Osteoblast (primary cell): Measurements from ENCODE around the gene AFDN. TPM values are rescaled to one million over a fixed set of nuclear protein-coding genes. Genes with fewer than 3 reads are reported as not detected.

ENCODE experiments used
- DNase-seq: peaks from one replicate; pipeline ENCODE4 v3.0.0; 2011; ENCODE audit warnings: low spot score, mixed read lengths; ENCODE audit not compliant: insufficient read length; ENCODE audit errors: missing footprints
- H2AFZ ChIP-seq: 2 replicates; pipeline ENCODE4 v1.6.0; 2011; ENCODE audit warnings: mild to moderate bottlenecking, low read length
- H3K27ac ChIP-seq: 2 replicates; pipeline ENCODE4 v1.5.1; 2011; ENCODE audit warnings: mild to moderate bottlenecking, low read depth, low read length, moderate library complexity
- H3K27me3 ChIP-seq: 2 replicates; pipeline ENCODE4 v1.6.0; 2012; ENCODE audit warnings: mild to moderate bottlenecking, control low read depth, inconsistent platforms, low read length, moderate library complexity; ENCODE audit not compliant: insufficient read depth
- H3K36me3 ChIP-seq: 2 replicates; pipeline ENCODE4 v1.5.1; 2011; ENCODE audit warnings: mild to moderate bottlenecking, low read length, control low read depth, moderate library complexity; ENCODE audit not compliant: insufficient read depth
- H3K4me1 ChIP-seq: 2 replicates; pipeline ENCODE4 v1.5.1; 2011; ENCODE audit warnings: mild to moderate bottlenecking, low read length, control low read depth, moderate library complexity; ENCODE audit not compliant: insufficient read depth
- H3K4me2 ChIP-seq: 2 replicates; pipeline ENCODE4 v1.6.0; 2011; ENCODE audit warnings: mild to moderate bottlenecking, low read length; ENCODE audit not compliant: insufficient read depth
- H3K4me3 ChIP-seq: fragments of 200-600 bp; sonication (generic); 3 replicates; pipeline ENCODE4 v1.5.1; 2012; ENCODE audit warnings: mild to moderate bottlenecking, low read length, inconsistent platforms; ENCODE audit not compliant: insufficient read depth
- H3K79me2 ChIP-seq: 2 replicates; pipeline ENCODE4 v1.6.0; 2012; ENCODE audit warnings: mild to moderate bottlenecking, low read length, control low read depth, inconsistent platforms; ENCODE audit not compliant: insufficient read depth
- H3K9me3 ChIP-seq: 2 replicates; pipeline ENCODE4 v1.5.1; 2011; ENCODE audit warnings: low read depth, low read length, control low read depth
- H4K20me1 ChIP-seq: 2 replicates; pipeline ENCODE4 v1.6.0; 2012; ENCODE audit warnings: mild to moderate bottlenecking, low read length, control low read depth; ENCODE audit not compliant: insufficient read depth
- total RNA-seq: library from RNA; depleted of rRNA; stranded (reverse); fragments of >200 nt; gene quantifications from 2 replicates; pipeline ENCODE4 v1.2.3, GENCODE V29; 2012
- TF ChIP-seq, protein P1 (sequence below): IDR thresholded peaks from 2 replicates; pipeline ENCODE4 v1.5.1; 2011; ENCODE audit warnings: mild to moderate bottlenecking, low read depth, low read length, moderate library complexity; ENCODE audit errors: extremely low read depth

The AFDN gene
- total RNA-seq, 1 donor, result 52.5 TPM

GRCh38 chr6:167894965-167895364, 68.3 kb downstream of the AFDN start:
- Histone ChIP-seq H3K9me3 (no peaks in the 10 kb centered on the region), H4K20me1 (peaks cover 2% of the 10 kb centered on the region), H3K4me2 (no peak overlapping the region), H3K27me3 (no peaks in the 10 kb centered on the region), H3K36me3 (no peaks in the 10 kb centered on the region), H3K4me1 (peaks cover 4% of the 10 kb centered on the region), H3K79me2 (no peaks in the 10 kb centered on the region), H3K4me3 (no peak overlapping the region), H2AFZ (no peak overlapping the region), H3K27ac (no peak overlapping the region)
- no peak for DNase-seq
- TF ChIP-seq, protein P1, sequence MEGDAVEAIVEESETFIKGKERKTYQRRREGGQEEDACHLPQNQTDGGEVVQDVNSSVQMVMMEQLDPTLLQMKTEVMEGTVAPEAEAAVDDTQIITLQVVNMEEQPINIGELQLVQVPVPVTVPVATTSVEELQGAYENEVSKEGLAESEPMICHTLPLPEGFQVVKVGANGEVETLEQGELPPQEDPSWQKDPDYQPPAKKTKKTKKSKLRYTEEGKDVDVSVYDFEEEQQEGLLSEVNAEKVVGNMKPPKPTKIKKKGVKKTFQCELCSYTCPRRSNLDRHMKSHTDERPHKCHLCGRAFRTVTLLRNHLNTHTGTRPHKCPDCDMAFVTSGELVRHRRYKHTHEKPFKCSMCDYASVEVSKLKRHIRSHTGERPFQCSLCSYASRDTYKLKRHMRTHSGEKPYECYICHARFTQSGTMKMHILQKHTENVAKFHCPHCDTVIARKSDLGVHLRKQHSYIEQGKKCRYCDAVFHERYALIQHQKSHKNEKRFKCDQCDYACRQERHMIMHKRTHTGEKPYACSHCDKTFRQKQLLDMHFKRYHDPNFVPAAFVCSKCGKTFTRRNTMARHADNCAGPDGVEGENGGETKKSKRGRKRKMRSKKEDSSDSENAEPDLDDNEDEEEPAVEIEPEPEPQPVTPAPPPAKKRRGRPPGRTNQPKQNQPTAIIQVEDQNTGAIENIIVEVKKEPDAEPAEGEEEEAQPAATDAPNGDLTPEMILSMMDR, result no peak

GRCh38 chr6:167896648-167897047, 69.9 kb downstream of the AFDN start:
- Histone ChIP-seq H2AFZ (no peak overlapping the region), H3K4me2 (no peak overlapping the region), H3K9me3 (no peaks in the 10 kb centered on the region), H3K79me2 (no peaks in the 10 kb centered on the region), H4K20me1 (peaks cover 2% of the 10 kb centered on the region), H3K36me3 (no peaks in the 10 kb centered on the region), H3K27me3 (no peaks in the 10 kb centered on the region), H3K4me1 (peaks cover 4% of the 10 kb centered on the region), H3K27ac (no peak overlapping the region), H3K4me3 (no peak overlapping the region)
- TF ChIP-seq, protein P1, result no peak
- no peak for DNase-seq

DNA sequence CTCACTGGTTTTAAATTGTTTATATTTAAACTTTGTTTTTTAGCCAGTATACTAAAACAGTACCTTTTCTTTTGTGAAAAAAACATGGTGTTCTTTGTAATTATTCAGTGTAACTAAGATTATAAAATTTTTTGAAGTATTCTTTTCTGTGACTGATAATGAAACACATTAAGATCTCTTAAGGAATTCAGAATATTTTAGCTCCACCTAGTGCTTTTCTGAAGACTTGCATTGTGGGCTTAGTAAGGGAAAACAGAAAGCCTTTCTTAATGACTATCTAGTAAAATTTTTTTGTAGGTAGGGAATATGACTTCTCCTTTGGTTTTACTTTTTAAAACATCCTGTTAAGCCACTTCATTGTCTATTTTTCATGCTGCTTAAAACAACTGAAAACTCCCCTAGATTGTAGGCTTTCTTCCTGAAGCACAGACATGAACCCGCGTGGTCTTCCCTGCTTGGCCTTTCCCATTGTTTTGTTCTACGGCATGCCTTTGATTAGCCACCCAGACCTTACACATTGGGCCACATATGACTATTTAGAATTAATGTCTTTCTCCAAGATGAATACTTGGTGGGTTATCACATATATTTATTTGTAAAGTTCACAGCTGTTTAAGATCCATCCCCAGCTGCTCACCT, 72.1 kb downstream of the AFDN start:
- H3K9me3 ChIP-seq, result no peaks in the 10 kb centered on the region
- no peak overlapping the region for H3K27ac ChIP-seq
- H3K4me3 ChIP-seq, result no peak overlapping the region
- H3K36me3 ChIP-seq, result no peaks in the 10 kb centered on the region
- H4K20me1 ChIP-seq, result no peaks in the 10 kb centered on the region
- no peaks in the 10 kb centered on the region for H3K79me2 ChIP-seq
- no peaks in the 10 kb centered on the region for H3K27me3 ChIP-seq
- H3K4me2 ChIP-seq, result no peak overlapping the region
- TF ChIP-seq, protein P1, result peak; percentile 72
- H3K4me1 ChIP-seq, result no peaks in the 10 kb centered on the region
- peak; percentile 17 for DNase-seq
- H2AFZ ChIP-seq, result no peak overlapping the region

- TF ChIP-seq, protein P1, result no peak
- peak; percentile 4 for DNase-seq
- H3K4me2 ChIP-seq, result no peak overlapping the region
- no peaks in the 10 kb centered on the region for H3K36me3 ChIP-seq
- no peaks in the 10 kb centered on the region for H4K20me1 ChIP-seq
- H3K4me3 ChIP-seq, result no peak overlapping the region
- no peaks in the 10 kb centered on the region for H3K79me2 ChIP-seq
- no peak overlapping the region for H3K27ac ChIP-seq
- no peaks in the 10 kb centered on the region for H3K27me3 ChIP-seq
- H2AFZ ChIP-seq, result no peak overlapping the region
- no peaks in the 10 kb centered on the region for H3K9me3 ChIP-seq
- H3K4me1 ChIP-seq, result no peaks in the 10 kb centered on the region
Observed at GRCh38 chr6:167904791-167905190, 78.1 kb downstream of the AFDN start.
